HG03064 (cell line): ENCODE data around the gene PGAM4.
"Not testable (repeated sequence)": the region's sequence is repeated elsewhere in the genome, so short reads cannot be mapped to it uniquely, and the experiment has no call there.

Source experiments
- ATAC-seq: cut with Tn5 transposase; IDR thresholded peaks from one replicate; pipeline ENCODE4 v1.9.1; 2021; ENCODE audit warnings: low read depth; ENCODE audit not compliant: unreplicated experiment

Gene PGAM4

DNA sequence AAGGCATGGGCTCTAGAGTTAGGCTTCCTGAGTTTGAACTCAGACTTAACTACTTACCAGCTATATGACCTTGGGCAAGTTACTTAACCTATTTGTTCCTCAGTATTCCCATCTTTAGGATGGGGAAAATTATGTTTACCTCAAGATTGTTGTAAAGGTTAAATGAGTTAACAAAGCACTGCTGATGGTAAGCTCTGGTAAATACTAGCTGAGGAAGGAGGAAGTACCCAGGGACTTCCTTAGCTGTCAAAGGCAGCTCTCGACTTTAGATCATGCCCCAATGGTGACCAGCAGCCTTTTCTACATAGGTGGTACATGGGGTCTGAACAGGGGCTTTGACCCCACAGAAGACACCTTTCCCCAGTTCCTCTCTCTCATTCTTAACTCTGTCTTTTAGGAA is 38.9 kb downstream of the PGAM4 start:
- no peak for ATAC-seq

DNA sequence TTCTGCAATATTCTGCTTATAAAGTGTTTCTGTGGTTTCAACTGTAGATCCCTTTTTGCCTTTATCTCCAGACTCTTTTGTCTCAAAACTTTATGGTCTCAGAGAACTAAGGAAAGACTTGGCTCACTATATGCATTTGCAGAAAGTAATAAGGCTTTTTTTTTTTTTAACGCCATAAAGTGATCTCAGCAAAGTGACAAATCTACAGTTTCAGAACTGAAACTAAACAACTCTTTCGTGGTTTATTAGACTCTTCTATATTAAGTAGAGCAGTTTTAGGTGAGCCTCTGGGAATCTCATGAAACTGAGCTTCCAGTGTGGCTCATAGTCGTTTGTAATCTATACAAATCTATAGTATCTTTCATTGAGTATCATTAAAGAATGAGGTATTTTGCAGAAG is 43.7 kb downstream of the PGAM4 start:
- no peak for ATAC-seq

DNA sequence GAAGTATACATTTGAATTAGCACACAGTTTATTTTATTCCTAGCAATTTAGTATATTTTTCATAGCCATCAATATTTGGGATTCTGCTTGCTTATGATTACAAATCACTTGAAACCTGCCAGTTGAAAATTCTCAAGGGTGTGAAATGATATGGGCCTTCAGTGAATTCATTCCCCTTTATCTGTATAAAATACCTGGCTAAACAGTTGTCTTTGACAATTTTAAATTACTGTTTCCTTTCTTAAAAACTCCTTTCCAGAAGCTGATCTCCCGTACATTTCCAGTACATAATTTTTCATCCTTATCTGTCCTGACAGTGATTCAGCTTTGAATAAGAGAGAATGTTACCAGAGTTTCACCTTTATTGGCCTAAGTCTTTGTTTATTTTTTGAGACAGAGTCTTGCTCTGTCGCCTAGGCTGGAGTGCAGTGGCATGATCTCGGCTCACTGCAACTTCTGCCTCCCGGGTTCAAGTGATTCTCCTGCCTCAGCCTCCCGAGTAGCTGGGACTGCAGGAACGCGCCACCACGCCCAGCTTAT is 45.0 kb downstream of the PGAM4 start:
- no peak for ATAC-seq

GRCh38 chrX:77922787-77923186 is 46.7 kb downstream of the PGAM4 start:
- ATAC-seq: no peak

DNA sequence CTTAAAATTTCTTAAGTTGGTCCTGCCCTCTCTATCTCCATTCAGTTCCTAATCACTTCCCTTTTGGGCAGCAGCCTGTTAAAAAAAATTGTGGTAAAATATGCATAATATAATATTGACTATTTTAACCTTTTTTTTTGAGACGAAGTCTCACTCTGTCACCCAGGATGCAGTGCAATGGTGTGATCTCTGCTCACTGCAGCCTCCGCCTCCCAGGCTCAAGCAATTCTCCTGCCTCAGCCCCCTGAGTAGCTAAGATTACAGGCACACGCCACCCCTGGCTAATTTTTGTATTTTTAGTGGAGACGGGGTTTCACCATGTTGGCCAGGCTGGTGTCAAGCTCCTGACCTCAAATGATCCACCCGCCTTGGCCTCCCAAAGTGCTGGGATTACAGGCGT is 50.1 kb downstream of the PGAM4 start:
- not testable (repeated sequence) for ATAC-seq

DNA sequence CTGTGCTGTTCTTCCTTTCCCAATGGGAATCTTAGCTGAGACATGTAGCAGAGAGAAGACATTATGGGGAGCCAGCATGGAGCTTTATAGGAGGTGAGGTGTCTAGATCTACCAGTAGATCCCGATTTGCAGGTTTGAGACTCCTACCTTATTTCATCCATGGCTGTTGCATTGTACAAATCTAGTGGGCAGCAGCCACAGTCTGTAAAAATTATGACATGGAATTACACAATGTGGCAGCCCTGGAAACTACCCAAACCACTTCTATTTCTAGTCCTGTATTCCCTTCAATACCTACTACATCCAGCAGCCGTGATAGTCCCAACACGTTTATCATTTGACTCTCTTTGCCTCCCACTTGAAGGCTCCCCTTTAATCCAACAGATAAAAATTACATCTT is 50.9 kb downstream of the PGAM4 start:
- ATAC-seq: no peak
